Type B pancreatic cell (in vitro differentiated cells): ENCODE data around the gene TCF15. TPM values are rescaled to one million over a fixed set of nuclear protein-coding genes. Genes with fewer than 3 reads are reported as not detected.

Experiments used
- DNase-seq: peaks from one replicate; pipeline ENCODE4 v3.0.0; 2021; ENCODE audit warnings: mixed read lengths; ENCODE audit not compliant: unreplicated experiment; ENCODE audit errors: extremely low spot score
- H3K27ac Mint-ChIP-seq: 2 replicates; pipeline ENCODE4 v1.8.0; 2021; ENCODE audit warnings: mild to moderate bottlenecking, mixed read lengths
- H3K27me3 Mint-ChIP-seq: 2 replicates; pipeline ENCODE4 v1.8.0; 2021; ENCODE audit warnings: mixed read lengths
- H3K36me3 Mint-ChIP-seq: 2 replicates; pipeline ENCODE4 v1.8.0; 2021; ENCODE audit warnings: mixed read lengths
- H3K4me1 Mint-ChIP-seq: one replicate; pipeline ENCODE4 v1.8.0; 2021; ENCODE audit warnings: mixed read lengths; ENCODE audit not compliant: unreplicated experiment
- H3K4me3 Mint-ChIP-seq: 2 replicates; pipeline ENCODE4 v1.8.0; 2021; ENCODE audit warnings: mild to moderate bottlenecking, mixed read lengths
- H3K9me3 Mint-ChIP-seq: 2 replicates; pipeline ENCODE4 v1.8.0; 2021; ENCODE audit warnings: mixed read lengths
- CTCF ChIP-seq: fragments of 200-600 bp; sonication (generic); conservative IDR thresholded peaks from 2 replicates; pipeline ENCODE4 v1.5.0; 2021; ENCODE audit warnings: antibody characterized with exemption, mild to moderate bottlenecking
- total RNA-seq: library from RNA; stranded (reverse); gene quantifications from 2 replicates; pipeline ENCODE4 v1.2.1, GENCODE V29; 2021; ENCODE audit warnings: low replicate concordance

Gene TCF15
- total RNA-seq, 1 donor from 2014 or later: 0.94 TPM

- DNase-seq: no peak
- H3K36me3 Mint-ChIP-seq: no peaks in the 10 kb centered on the region
- H3K27ac Mint-ChIP-seq: no peak overlapping the region
- TF ChIP-seq CTCF: no peak
- H3K27me3 Mint-ChIP-seq: peaks cover 34% of the 10 kb centered on the region
- H3K4me1 Mint-ChIP-seq: peaks cover 10% of the 10 kb centered on the region
- H3K4me3 Mint-ChIP-seq: no peak overlapping the region
- H3K9me3 Mint-ChIP-seq: peaks cover 4% of the 10 kb centered on the region
Measured at GRCh38 chr20:621125-621756, 11.1 kb upstream of the TCF15 start.

DNA sequence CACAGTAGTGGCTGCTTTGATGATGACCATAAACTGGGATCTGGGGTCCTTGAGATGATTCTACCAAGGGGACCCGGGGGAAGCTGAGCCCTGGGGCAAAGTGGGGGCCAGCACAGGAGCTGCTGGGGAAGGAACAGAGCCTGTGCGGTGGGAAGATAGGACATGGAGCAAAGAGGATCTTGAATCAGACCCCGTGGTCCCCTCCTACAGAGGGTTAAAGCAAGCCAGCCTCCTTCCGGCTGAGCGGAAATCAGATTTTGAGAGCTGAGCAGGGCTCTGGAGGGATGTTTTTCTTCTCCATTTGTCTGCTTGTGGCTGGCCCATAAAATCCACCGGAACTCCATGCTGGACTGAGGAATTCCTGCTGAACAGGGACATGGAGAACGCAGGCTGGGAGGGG, 10.1 kb upstream of the TCF15 start:
- Mint-ChIP-seq H3K27ac (no peak overlapping the region), H3K9me3 (peaks cover 4% of the 10 kb centered on the region), H3K4me1 (peaks cover 10% of the 10 kb centered on the region), H3K4me3 (no peak overlapping the region), H3K36me3 (no peaks in the 10 kb centered on the region), H3K27me3 (peaks cover 30% of the 10 kb centered on the region)
- TF ChIP-seq CTCF: no peak
- DNase-seq: no peak

GRCh38 chr20:618980-619379, 8.9 kb upstream of the TCF15 start:
- Mint-ChIP-seq H3K27me3 (peaks cover 32% of the 10 kb centered on the region), H3K9me3 (peaks cover 4% of the 10 kb centered on the region)

DNA sequence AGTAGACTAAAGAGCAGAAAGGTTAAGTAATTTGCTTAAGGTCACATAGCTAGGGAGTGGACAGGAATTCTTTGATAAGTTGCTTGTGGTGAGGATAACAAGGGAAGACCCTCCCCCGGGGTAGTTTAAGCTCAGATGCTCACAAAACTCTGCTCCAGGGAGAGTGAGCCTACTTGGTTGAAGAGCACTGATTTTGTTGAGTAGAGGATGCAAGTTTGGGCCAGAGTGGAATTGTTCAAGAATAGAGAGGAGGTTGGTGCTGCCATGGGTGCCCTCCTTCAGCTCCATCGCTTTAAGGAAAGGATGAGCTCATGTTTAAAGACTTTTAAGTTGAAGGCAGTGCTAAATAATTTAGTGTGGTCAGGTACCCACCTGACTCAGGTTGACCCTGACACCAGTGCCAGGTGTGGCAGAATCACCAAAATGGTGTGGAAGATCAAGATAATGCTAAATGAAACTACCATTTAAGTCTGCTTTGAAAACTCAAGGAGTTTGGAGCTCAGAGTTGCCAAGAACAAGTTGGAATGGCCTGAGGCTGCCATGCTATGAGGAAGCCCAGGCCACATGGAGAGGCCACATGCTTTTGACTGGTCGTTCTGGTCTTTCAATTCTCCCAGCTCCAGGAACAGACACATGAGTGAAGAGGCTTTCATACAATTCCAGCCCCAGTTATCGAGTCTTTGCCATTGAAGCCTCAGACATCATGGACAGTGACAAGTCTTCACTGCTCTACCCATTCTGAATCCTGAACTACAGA, 8.0 kb upstream of the TCF15 start:
- H3K27me3 Mint-ChIP-seq: peaks cover 35% of the 10 kb centered on the region
- no peak overlapping the region for H3K4me3 Mint-ChIP-seq
- TF ChIP-seq CTCF: no peak
- H3K27ac Mint-ChIP-seq: no peak overlapping the region
- H3K4me1 Mint-ChIP-seq: peaks cover 7% of the 10 kb centered on the region
- H3K9me3 Mint-ChIP-seq: peaks cover 4% of the 10 kb centered on the region
- no peaks in the 10 kb centered on the region for H3K36me3 Mint-ChIP-seq
- no peak for DNase-seq

More at GRCh38 chr20:618980-619379, 8.9 kb upstream of the TCF15 start:
- H3K4me3 Mint-ChIP-seq: no peak overlapping the region
- DNase-seq: no peak
- H3K36me3 Mint-ChIP-seq: no peaks in the 10 kb centered on the region
- TF ChIP-seq CTCF: no peak
- H3K27ac Mint-ChIP-seq: no peak overlapping the region
- peaks cover 10% of the 10 kb centered on the region for H3K4me1 Mint-ChIP-seq

DNA sequence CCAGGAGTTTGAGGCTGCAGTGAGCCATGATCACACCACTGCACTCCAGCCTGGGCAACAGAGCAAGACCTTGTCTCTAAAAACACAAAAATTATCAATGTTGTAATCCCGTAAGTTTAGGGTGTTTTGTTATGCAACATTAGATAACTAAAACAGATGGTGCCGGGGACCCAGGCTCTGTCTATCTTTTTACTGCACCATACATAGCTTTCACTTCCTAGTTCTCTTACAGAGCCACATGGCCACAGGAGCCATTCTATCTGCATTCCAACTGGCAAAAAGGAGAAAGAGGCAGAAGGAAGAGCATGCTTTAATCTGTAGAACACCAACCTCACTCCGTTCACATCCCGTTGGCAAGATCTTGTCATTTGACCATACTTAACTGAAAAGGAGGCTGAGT, 5.4 kb upstream of the TCF15 start:
- Mint-ChIP-seq H3K27ac (no peak overlapping the region), H3K27me3 (peaks cover 47% of the 10 kb centered on the region), H3K4me1 (peaks cover 10% of the 10 kb centered on the region), H3K9me3 (peaks cover 4% of the 10 kb centered on the region), H3K36me3 (no peaks in the 10 kb centered on the region), H3K4me3 (no peak overlapping the region)
- TF ChIP-seq CTCF: no peak
- no peak for DNase-seq
